OCI-LY3 (cell line): ENCODE data around the gene LRRC14B.
"Not testable (repeated sequence)": the region's sequence is repeated elsewhere in the genome, so short reads cannot be mapped to it uniquely, and the experiment has no call there.

Experiments
- H2AFZ ChIP-seq: fragments of 200-600, 300-600 bp; shearing (Covaris generic); 2 replicates; pipeline ENCODE4 v1.6.0; 2014; ENCODE audit warnings: antibody characterized with exemption, low read depth, low read length
- H3K27ac ChIP-seq: fragments of 200-600, 300-600 bp; sonication (generic); 2 replicates; pipeline ENCODE4 v1.5.1; 2014; ENCODE audit warnings: mild to moderate bottlenecking, low read length, moderate library complexity, mixed read lengths
- H3K27me3 ChIP-seq: fragments of 200-600, 300-600 bp; sonication (generic); 2 replicates; pipeline ENCODE4 v1.6.1; 2014; ENCODE audit warnings: low read depth, low read length, mixed read lengths
- H3K36me3 ChIP-seq: fragments of 200-600, 300-600 bp; sonication (generic); replicated peaks from 2 replicates; pipeline ENCODE3; 2014; ENCODE audit warnings: low read depth, low read length, mixed read lengths
- H3K4me1 ChIP-seq: fragments of 300-600, 200-600 bp; sonication (generic); 2 replicates; pipeline ENCODE4 v1.6.1; 2014; ENCODE audit warnings: low read length, mixed read lengths
- H3K4me2 ChIP-seq: fragments of 200-600, 300-600 bp; sonication (generic); 2 replicates; pipeline ENCODE4 v1.6.1; 2014; ENCODE audit warnings: low read length, mixed read lengths
- H3K4me3 ChIP-seq: fragments of 300-600, 200-600 bp; sonication (generic); 2 replicates; pipeline ENCODE4 v1.5.1; 2014; ENCODE audit warnings: antibody characterized with exemption, mild to moderate bottlenecking, low read length, moderate library complexity
- H3K79me2 ChIP-seq: fragments of 300-600, 200-600 bp; shearing (Covaris generic); 2 replicates; pipeline ENCODE4 v1.6.1; 2014; ENCODE audit warnings: mild to moderate bottlenecking, low read length, mixed read lengths
- H3K9ac ChIP-seq: fragments of 300-600, 200-600 bp; shearing (Covaris generic); 2 replicates; pipeline ENCODE4 v1.6.0; 2014; ENCODE audit warnings: mild to moderate bottlenecking, low read length, moderate library complexity
- H3K9me3 ChIP-seq: fragments of 200-600, 300-600 bp; shearing (Covaris generic); 2 replicates; pipeline ENCODE4 v1.6.1; 2014; ENCODE audit warnings: low read length, mixed read lengths; ENCODE audit not compliant: insufficient read depth
- H4K20me1 ChIP-seq: fragments of 200-600, 300-600 bp; sonication (generic); 2 replicates; pipeline ENCODE4 v1.6.1; 2016; ENCODE audit warnings: low read length, mixed read lengths; ENCODE audit not compliant: insufficient read depth
- EZH2phosphoT487 ChIP-seq: fragments of 200-600 bp; shearing (Covaris generic); IDR thresholded peaks from 2 replicates; pipeline ENCODE4 v1.6.1; 2018; ENCODE audit warnings: antibody characterized with exemption, mixed run types, low read depth
- TF ChIP-seq, protein P1 (sequence below): fragments of 200-600, 300-600 bp; sonication (generic); IDR thresholded peaks from 2 replicates; pipeline ENCODE4 v1.5.1; 2014; ENCODE audit warnings: antibody characterized with exemption, low read length, low read depth

Gene LRRC14B

GRCh38 chr5:219991-220390, 28.7 kb downstream of the LRRC14B start:
- Histone ChIP-seq H3K4me3 (peak overlapping the region; percentile 97), H3K27me3 (no peaks in the 10 kb centered on the region), H3K27ac (no peak overlapping the region), H3K9me3 (no peaks in the 10 kb centered on the region), H3K4me2 (peak overlapping the region; percentile 95), H3K79me2 (peaks cover 59% of the 10 kb centered on the region), H2AFZ (no peak overlapping the region), H3K36me3 (no peaks in the 10 kb centered on the region), H3K4me1 (peaks cover 27% of the 10 kb centered on the region), H3K9ac (peak overlapping the region; percentile 91), H4K20me1 (peaks cover 49% of the 10 kb centered on the region)
- TF ChIP-seq, protein P1, sequence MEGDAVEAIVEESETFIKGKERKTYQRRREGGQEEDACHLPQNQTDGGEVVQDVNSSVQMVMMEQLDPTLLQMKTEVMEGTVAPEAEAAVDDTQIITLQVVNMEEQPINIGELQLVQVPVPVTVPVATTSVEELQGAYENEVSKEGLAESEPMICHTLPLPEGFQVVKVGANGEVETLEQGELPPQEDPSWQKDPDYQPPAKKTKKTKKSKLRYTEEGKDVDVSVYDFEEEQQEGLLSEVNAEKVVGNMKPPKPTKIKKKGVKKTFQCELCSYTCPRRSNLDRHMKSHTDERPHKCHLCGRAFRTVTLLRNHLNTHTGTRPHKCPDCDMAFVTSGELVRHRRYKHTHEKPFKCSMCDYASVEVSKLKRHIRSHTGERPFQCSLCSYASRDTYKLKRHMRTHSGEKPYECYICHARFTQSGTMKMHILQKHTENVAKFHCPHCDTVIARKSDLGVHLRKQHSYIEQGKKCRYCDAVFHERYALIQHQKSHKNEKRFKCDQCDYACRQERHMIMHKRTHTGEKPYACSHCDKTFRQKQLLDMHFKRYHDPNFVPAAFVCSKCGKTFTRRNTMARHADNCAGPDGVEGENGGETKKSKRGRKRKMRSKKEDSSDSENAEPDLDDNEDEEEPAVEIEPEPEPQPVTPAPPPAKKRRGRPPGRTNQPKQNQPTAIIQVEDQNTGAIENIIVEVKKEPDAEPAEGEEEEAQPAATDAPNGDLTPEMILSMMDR, result no peak
- no peak for TF ChIP-seq EZH2phosphoT487

DNA sequence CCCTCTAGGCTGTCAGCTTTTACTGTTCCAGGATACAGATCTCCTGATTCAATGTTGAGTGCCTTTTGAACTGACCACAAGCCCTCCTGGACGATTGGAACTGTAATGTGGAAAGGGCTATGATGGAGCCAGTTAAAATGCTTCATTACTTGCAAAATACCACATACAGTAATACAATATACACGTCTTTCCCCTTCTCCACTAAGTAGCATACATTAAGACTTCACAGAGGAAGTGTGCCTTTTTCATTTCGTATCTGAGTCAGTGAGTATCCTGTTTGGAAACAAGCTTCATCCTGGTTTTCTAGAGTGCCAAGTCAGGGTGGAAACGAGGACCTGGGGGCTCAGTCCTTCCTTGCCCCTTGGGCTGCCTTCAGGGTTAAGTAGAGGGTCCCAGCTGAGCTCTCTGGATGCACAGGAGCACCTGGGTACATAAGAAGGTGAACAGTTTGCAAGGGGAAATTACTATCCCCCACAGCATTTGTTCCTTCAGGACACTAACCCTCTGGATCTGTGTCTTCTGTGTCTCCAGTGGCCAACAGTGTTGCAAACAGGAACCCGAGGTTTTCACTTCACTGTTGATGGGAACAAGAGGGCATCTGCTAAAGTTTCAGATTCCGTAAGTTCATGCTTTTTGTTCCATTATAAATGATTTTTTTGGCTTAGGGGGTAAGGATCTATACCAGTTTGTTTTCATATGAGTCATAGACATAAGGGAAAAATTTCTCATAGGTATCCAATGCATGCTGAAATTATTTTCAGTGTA, 31.8 kb downstream of the LRRC14B start:
- not testable (repeated sequence) for H3K27me3 ChIP-seq, H2AFZ ChIP-seq, H3K36me3 ChIP-seq, H3K27ac ChIP-seq, H3K9me3 ChIP-seq, H3K9ac ChIP-seq
- Histone ChIP-seq H3K4me3 (peak overlapping the region; percentile 36), H4K20me1 (peaks cover 49% of the 10 kb centered on the region), H3K4me1 (peaks cover 27% of the 10 kb centered on the region), H3K79me2 (peaks cover 59% of the 10 kb centered on the region), H3K4me2 (peak overlapping the region; percentile 72)

DNA sequence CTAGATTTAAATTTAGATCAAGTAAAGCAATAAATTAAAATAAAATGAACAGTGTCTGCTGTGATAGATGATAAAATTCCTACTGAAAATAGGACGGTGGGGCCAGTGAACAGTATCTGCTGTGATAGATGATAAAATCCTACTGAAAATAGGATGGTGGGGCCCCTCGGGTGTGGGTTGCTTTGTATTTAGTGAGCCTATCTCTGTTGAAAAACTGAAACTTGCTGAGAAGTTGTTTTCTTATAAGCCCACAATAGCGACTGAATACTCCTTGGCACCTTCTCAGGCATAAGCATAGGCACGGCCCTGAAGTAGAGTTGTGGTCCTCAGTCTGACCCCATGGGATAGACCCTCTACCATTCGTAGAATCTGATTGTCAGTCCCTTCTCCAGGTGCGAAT, 32.5 kb downstream of the LRRC14B start:
- H4K20me1 ChIP-seq, result peaks cover 49% of the 10 kb centered on the region
- TF ChIP-seq, protein P1, result no peak
- TF ChIP-seq EZH2phosphoT487, result no peak

GRCh38 chr5:225334-225733, 34.0 kb downstream of the LRRC14B start:
- H3K27ac ChIP-seq, result no peak overlapping the region
- no peak overlapping the region for H3K4me2 ChIP-seq
- H2AFZ ChIP-seq, result no peak overlapping the region
- no peak for TF ChIP-seq EZH2phosphoT487
- TF ChIP-seq, protein P1, result no peak
- H3K79me2 ChIP-seq, result peaks cover 38% of the 10 kb centered on the region
- no peaks in the 10 kb centered on the region for H3K36me3 ChIP-seq
- no peak overlapping the region for H3K4me3 ChIP-seq
- peaks cover 20% of the 10 kb centered on the region for H3K4me1 ChIP-seq
- H3K27me3 ChIP-seq, result no peaks in the 10 kb centered on the region
- H3K9me3 ChIP-seq, result no peaks in the 10 kb centered on the region
- peaks cover 36% of the 10 kb centered on the region for H4K20me1 ChIP-seq
- H3K9ac ChIP-seq, result no peak overlapping the region

More for the DNA sequence above, 32.5 kb downstream of the LRRC14B start:
- Histone ChIP-seq H2AFZ (no peak overlapping the region), H3K27ac (no peak overlapping the region), H3K36me3 (no peaks in the 10 kb centered on the region), H3K4me3 (no peak overlapping the region), H3K79me2 (peaks cover 53% of the 10 kb centered on the region), H3K9me3 (no peaks in the 10 kb centered on the region), H3K9ac (no peak overlapping the region), H3K4me2 (no peak overlapping the region), H3K4me1 (peaks cover 27% of the 10 kb centered on the region), H3K27me3 (no peaks in the 10 kb centered on the region)

GRCh38 chr5:227375-227774, 36.1 kb downstream of the LRRC14B start:
- not testable (repeated sequence) for H3K9me3 ChIP-seq, H3K9ac ChIP-seq, H3K27me3 ChIP-seq, H2AFZ ChIP-seq, H3K27ac ChIP-seq, H3K4me2 ChIP-seq, H3K4me3 ChIP-seq, H3K36me3 ChIP-seq
- Histone ChIP-seq H3K79me2 (peaks cover 18% of the 10 kb centered on the region), H4K20me1 (peaks cover 19% of the 10 kb centered on the region), H3K4me1 (peaks cover 15% of the 10 kb centered on the region)
